Nephron progenitor cell (in vitro differentiated cells): ENCODE results near the gene TARBP1.
A peak's percentile ranks its signal among the peaks of the same experiment; 100 is the strongest.

ENCODE experiments used
- DNase-seq: peaks from one replicate; pipeline ENCODE4 v3.0.0; 2021
- H3K27ac Mint-ChIP-seq: 2 replicates; pipeline ENCODE4 v1.8.0; 2021; ENCODE audit warnings: mild to moderate bottlenecking, moderate library complexity, mixed read lengths
- H3K27me3 Mint-ChIP-seq: 2 replicates; pipeline ENCODE4 v1.8.0; 2021; ENCODE audit warnings: mild to moderate bottlenecking, low read depth, mixed read lengths; ENCODE audit not compliant: poor library complexity
- H3K36me3 Mint-ChIP-seq: 2 replicates; pipeline ENCODE4 v1.8.0; 2021; ENCODE audit warnings: low read depth, mixed read lengths
- H3K4me1 Mint-ChIP-seq: 2 replicates; pipeline ENCODE4 v1.8.0; 2021; ENCODE audit warnings: mixed read lengths
- H3K4me3 Mint-ChIP-seq: 2 replicates; pipeline ENCODE4 v1.8.0; 2021; ENCODE audit warnings: mild to moderate bottlenecking, moderate library complexity, mixed read lengths
- H3K9me3 Mint-ChIP-seq: 2 replicates; pipeline ENCODE4 v1.8.0; 2021; ENCODE audit warnings: mild to moderate bottlenecking, moderate library complexity, mixed read lengths
- TF ChIP-seq, protein P1 (sequence below): fragments of 200-600 bp; sonication (generic); IDR thresholded peaks from 2 replicates; pipeline ENCODE4 v1.5.0; 2021; ENCODE audit warnings: antibody characterized with exemption

The TARBP1 gene

GRCh38 chr1:234372011-234372757 is 106.8 kb downstream of the TARBP1 start:
- TF ChIP-seq, protein P1, sequence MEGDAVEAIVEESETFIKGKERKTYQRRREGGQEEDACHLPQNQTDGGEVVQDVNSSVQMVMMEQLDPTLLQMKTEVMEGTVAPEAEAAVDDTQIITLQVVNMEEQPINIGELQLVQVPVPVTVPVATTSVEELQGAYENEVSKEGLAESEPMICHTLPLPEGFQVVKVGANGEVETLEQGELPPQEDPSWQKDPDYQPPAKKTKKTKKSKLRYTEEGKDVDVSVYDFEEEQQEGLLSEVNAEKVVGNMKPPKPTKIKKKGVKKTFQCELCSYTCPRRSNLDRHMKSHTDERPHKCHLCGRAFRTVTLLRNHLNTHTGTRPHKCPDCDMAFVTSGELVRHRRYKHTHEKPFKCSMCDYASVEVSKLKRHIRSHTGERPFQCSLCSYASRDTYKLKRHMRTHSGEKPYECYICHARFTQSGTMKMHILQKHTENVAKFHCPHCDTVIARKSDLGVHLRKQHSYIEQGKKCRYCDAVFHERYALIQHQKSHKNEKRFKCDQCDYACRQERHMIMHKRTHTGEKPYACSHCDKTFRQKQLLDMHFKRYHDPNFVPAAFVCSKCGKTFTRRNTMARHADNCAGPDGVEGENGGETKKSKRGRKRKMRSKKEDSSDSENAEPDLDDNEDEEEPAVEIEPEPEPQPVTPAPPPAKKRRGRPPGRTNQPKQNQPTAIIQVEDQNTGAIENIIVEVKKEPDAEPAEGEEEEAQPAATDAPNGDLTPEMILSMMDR, result no peak
- no peak for DNase-seq

DNA sequence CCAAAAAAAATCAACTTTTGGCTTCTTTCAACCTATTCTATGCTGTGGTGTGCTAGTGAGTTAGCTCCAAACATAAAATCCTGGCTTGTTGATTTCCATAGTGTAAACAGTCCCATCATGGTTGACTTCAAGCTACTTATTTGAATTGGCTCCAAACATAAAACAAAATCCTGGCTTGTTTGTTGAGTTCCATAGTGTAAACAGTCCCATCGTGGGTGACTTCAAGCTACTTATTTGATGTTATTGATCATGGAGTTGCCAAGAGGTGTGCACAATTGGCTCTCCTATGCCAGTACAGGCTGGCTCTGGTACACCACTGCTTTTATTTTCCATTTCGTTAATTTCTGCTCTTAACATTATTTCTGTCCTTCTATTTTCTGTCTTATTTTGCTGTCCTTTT is 107.6 kb downstream of the TARBP1 start:
- peaks cover 12% of the 10 kb centered on the region for H3K36me3 Mint-ChIP-seq
- H3K4me3 Mint-ChIP-seq, result no peak overlapping the region
- TF ChIP-seq, protein P1, result no peak
- DNase-seq, result no peak
- peaks cover 31% of the 10 kb centered on the region for H3K4me1 Mint-ChIP-seq
- H3K9me3 Mint-ChIP-seq, result no peaks in the 10 kb centered on the region
- no peak overlapping the region for H3K27ac Mint-ChIP-seq
- H3K27me3 Mint-ChIP-seq, result peaks cover 47% of the 10 kb centered on the region

More at GRCh38 chr1:234372011-234372757, 106.8 kb downstream of the TARBP1 start:
- peaks cover 17% of the 10 kb centered on the region for H3K36me3 Mint-ChIP-seq
- peaks cover 32% of the 10 kb centered on the region for H3K4me1 Mint-ChIP-seq
- peak overlapping the region; percentile 99 for H3K4me3 Mint-ChIP-seq
- H3K9me3 Mint-ChIP-seq, result no peaks in the 10 kb centered on the region
- no peak overlapping the region for H3K27ac Mint-ChIP-seq
- peaks cover 47% of the 10 kb centered on the region for H3K27me3 Mint-ChIP-seq

DNA sequence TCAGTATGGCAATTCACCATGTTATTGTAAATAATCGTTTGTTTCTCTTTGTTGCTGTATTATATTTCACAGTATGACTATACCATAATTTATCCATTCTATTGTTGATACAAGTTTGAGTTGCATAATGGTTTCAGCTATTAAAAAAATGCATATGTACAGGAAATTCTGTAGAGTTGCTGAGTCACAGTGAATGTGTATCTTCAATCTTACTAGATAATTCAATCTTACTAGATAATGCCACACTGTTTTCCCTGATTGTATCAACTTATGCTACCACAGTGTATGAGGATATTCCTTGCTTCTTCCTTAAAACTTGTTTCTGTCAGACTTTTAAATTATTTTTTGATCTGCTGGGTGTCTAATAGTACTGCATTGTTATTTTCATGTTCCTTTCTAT is 109.2 kb downstream of the TARBP1 start:
- Mint-ChIP-seq H3K4me3 (no peak overlapping the region), H3K27ac (no peak overlapping the region), H3K4me1 (peaks cover 27% of the 10 kb centered on the region), H3K9me3 (no peaks in the 10 kb centered on the region), H3K36me3 (no peaks in the 10 kb centered on the region), H3K27me3 (peaks cover 51% of the 10 kb centered on the region)
- TF ChIP-seq, protein P1, result no peak
- DNase-seq, result no peak

GRCh38 chr1:234369033-234369430 is 109.9 kb downstream of the TARBP1 start:
- Mint-ChIP-seq H3K4me3 (no peak overlapping the region), H3K27me3 (peaks cover 51% of the 10 kb centered on the region), H3K27ac (no peak overlapping the region), H3K4me1 (peaks cover 19% of the 10 kb centered on the region), H3K36me3 (no peaks in the 10 kb centered on the region), H3K9me3 (no peaks in the 10 kb centered on the region)
- TF ChIP-seq, protein P1, result no peak
- DNase-seq, result no peak

DNA sequence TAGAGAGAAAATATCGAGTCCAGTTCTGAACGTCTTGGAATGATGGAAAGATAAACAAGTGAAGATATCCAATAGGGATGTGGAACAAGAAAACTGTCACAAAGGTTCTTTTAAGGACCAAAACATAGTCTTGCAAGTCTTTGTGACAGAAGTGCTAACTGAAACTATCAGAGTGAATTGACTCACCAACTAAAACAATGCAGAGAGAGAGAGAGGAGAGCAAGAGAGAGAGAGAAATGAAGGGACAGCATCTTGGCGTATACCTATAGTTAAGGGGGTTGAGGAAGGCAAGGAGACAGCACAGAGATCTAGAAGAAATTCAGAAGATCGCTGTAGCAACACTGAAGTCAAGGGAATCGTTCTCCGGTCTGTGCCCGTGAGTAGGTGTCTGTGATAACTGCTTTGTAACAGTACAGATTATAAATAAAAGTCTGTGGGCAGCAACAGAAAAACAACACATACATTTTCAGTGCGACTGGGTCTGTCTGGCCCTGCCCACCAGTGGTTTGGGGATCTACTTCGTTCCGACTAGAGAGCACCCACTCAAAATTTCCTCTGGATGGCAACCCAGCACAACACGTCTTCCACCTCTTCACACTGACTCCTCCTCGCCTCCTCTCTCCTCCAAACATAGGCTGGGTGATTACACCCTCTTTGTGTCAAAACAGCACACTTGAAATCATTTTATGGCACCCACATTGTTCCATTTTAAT is 110.5 kb downstream of the TARBP1 start:
- TF ChIP-seq, protein P1, result no peak
- no peak for DNase-seq
- Mint-ChIP-seq H3K4me3 (no peak overlapping the region), H3K36me3 (no peaks in the 10 kb centered on the region), H3K9me3 (no peaks in the 10 kb centered on the region), H3K27me3 (peaks cover 51% of the 10 kb centered on the region), H3K27ac (no peak overlapping the region), H3K4me1 (peaks cover 17% of the 10 kb centered on the region)
